ENCODE data around the gene CRABP1.
A peak's percentile ranks its signal among the peaks of the same experiment; 100 is the strongest.

Gene CRABP1

DNA sequence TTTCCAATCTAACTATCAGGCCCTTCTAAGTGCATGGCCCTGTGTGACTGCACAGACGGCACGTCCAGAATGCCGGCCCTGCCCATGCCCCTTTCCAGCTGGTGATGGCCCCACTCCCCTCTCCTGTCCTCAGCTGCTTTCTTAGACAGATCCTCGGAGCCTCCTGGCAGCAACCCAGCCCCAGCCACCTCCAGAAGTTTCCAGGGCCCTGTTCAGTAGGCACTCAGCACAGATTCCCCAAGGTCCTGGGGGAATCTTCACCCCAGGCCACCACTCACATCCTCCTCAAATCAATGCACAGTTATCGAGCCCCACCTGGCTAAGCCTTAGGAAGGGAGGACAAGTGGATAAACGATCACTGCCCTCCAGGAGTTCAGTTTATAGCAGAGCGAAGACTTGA is 1.4 kb upstream of the CRABP1 start:
- H3K4me2 ChIP-seq, result no peak overlapping the region
- H4K20me1 ChIP-seq, result no peaks in the 10 kb centered on the region; a peak in 3 of 22 replicates
- H3K4me3 ChIP-seq, result no peak overlapping the region
- H3K9me3 ChIP-seq (replicated peaks in 1 of 11), result no peaks in the 10 kb centered on the region
- no peak overlapping the region for H3K9ac ChIP-seq
- peaks cover 0 to 10% (median 7%) of the 10 kb centered on the region in 10 experiments; a peak in 11 of 20 replicates for H3K4me1 ChIP-seq
- no peak overlapping the region for H3K27ac ChIP-seq
- no peaks in the 10 kb centered on the region for H3K36me3 ChIP-seq
- no peak for TF ChIP-seq Cebpa-rat (IDR thresholded peaks at IDR 0.05)
- peaks cover 34 to 51% (median 42%) of the 10 kb centered on the region in 11 experiments for H3K27me3 ChIP-seq

DNA sequence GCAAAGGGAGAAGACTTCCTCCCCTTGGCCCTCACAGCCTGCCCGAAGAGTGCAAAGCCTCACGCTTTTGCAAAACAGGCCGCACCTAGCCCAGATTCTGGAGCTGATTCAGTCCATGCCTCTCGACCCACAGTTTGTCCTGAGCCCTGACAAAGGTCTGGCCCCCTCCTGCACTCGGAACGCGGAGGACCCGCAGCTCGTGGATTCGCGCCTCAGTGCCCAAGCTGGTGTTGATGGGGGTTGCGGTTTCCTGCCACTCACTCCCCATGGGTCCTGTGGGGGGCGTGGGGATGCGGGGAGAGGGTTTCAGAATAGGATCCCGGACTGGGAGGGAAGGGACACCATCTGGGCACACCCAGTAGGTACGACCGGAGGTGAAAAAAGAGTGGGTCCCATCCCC is 594 bp upstream of the CRABP1 start:
- Histone ChIP-seq H3K9me3 (replicated peaks in 1 of 11) (no peaks in the 10 kb centered on the region), H3K4me1 (peaks cover 0 to 10% (median 7%) of the 10 kb centered on the region in 10 experiments; a peak in 11 of 20 replicates), H3K27me3 (peaks cover 34 to 51% (median 42%) of the 10 kb centered on the region in 11 experiments), H3K4me3 (no peak overlapping the region), H3K9ac (no peak overlapping the region), H4K20me1 (no peaks in the 10 kb centered on the region; a peak in 3 of 22 replicates), H3K4me2 (peak overlapping the region in 8 of 11 experiments; percentile 29 to 60 (median 49); a peak in 14 of 22 replicates), H3K27ac (no peak overlapping the region), H3K36me3 (no peaks in the 10 kb centered on the region)
- TF ChIP-seq Cebpa-rat (IDR thresholded peaks at IDR 0.05), result no peak

DNA sequence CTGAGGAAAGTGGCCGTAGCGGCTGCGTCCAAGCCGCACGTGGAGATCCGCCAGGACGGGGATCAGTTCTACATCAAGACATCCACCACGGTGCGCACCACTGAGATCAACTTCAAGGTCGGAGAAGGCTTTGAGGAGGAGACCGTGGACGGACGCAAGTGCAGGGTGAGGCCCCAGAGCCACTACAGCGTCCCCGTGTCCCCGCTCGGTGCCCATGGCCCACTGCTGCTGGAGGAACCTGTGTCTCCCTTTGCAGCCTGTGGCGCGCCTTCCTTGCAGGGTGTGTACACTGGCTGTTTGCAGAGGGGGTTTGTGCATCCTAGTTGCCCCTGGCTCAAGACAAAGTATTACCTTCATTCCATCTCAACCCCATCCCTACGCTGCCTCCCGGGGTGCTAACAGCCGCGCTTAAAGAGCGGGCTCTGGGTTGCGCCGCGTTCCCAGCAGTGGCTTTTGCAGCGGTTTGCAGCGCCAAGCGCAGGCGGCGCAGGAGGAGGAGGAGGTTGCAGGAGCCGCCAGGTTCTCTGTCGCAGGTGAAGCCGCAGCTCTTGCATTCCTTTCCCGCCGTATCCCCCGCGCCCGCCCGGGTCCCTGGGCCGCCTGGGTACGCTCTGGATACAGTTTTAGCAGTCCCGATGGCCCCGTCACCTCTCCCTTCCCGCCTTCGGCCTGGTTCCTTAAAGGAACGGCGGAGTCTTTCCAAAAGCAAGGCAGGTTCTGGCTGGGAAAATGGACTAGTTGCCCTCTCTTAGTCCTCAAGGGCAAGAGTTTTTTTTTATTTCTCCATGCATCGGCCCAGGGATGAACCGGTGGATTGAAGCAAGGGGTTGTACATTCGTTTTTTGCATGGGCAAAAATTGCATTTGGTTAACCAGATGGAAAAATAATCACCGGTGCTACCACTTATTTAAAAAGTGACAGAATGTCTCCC is 1.2 kb downstream of the CRABP1 start:
- H3K4me1 ChIP-seq, result peaks cover 0 to 10% (median 7%) of the 10 kb centered on the region in 10 experiments; a peak in 11 of 20 replicates
- no peaks in the 10 kb centered on the region for H3K36me3 ChIP-seq
- no peak overlapping the region for H3K9ac ChIP-seq
- H4K20me1 ChIP-seq, result no peaks in the 10 kb centered on the region; a peak in 3 of 22 replicates
- no peak overlapping the region for H3K4me2 ChIP-seq
- H3K9me3 ChIP-seq (replicated peaks in 1 of 11), result no peaks in the 10 kb centered on the region
- H3K4me3 ChIP-seq, result no peak overlapping the region
- H3K27ac ChIP-seq, result no peak overlapping the region
- TF ChIP-seq Cebpa-rat (IDR thresholded peaks at IDR 0.05), result no peak
- peaks cover 34 to 51% (median 42%) of the 10 kb centered on the region in 11 experiments for H3K27me3 ChIP-seq

DNA sequence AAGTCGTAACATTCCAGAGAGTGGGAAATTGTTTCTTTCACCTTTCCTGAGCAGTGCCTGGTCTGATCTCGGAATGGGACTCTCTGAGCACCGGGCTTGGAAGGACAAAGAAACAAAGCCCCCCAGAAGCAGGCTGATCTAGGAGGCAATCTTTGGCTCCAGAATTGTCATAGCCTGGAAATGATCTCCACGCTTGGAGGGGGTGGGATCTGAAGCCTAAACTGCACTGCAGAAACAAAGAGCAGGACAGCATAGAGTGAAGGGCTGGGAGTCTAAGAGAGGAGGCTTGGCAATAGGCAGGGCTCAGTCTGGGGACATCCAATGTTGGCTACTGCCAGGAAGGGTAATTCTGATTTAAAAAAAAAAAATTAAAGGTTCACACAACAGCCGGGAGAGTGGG is 1.9 kb downstream of the CRABP1 start:
- Histone ChIP-seq H3K4me3 (no peak overlapping the region), H3K36me3 (no peaks in the 10 kb centered on the region), H3K4me1 (peaks cover 0 to 10% (median 7%) of the 10 kb centered on the region in 10 experiments; a peak in 11 of 20 replicates), H3K4me2 (no peak overlapping the region), H3K27me3 (peaks cover 34 to 51% (median 42%) of the 10 kb centered on the region in 11 experiments), H3K27ac (no peak overlapping the region), H3K9ac (no peak overlapping the region), H3K9me3 (replicated peaks in 1 of 11) (no peaks in the 10 kb centered on the region), H4K20me1 (no peaks in the 10 kb centered on the region; a peak in 3 of 22 replicates)
- TF ChIP-seq Cebpa-rat (IDR thresholded peaks at IDR 0.05), result no peak

DNA sequence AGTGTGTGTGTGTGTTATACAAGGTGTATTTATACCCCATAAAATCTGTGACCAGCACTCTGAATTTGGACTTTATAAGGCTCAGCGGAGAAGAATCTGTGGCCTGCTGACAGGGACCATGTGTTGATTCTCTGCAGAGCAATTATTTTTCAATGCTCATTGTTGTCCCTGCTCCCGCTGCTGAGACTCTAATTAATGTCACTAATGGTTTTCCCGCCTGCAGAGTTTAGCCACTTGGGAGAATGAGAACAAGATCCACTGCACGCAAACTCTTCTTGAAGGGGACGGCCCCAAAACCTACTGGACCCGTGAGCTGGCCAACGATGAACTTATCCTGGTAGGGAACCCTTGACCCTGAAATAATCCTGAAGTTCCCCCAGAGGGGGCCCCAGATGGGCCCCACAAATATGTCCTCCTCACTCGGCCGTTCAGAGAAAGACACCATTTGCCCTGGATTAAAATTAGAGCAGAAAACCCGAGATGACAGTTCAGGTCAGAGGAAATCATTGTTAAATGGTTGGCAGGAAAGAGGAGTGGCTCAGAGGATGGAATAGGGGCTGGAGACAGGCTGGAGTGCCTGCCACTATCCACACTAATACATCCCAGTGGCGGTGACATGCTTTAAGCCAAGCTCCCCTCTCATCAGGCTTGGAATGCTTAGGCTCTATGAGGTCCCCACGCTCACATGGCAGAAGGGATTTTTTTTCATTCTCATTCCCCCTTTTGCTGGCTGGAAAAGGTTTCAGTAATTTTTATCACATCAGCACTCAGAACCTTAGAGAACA is 3.3 kb downstream of the CRABP1 start:
- Histone ChIP-seq H3K4me2 (no peak overlapping the region), H4K20me1 (no peaks in the 10 kb centered on the region; a peak in 3 of 22 replicates), H3K9me3 (replicated peaks in 1 of 11) (no peaks in the 10 kb centered on the region), H3K9ac (no peak overlapping the region), H3K27ac (no peak overlapping the region), H3K4me3 (no peak overlapping the region), H3K27me3 (peaks cover 34 to 46% (median 42%) of the 10 kb centered on the region in 11 experiments), H3K36me3 (no peaks in the 10 kb centered on the region), H3K4me1 (peaks cover 0 to 10% (median 7%) of the 10 kb centered on the region in 10 experiments; a peak in 11 of 20 replicates)
- no peak for TF ChIP-seq Cebpa-rat (IDR thresholded peaks at IDR 0.05)

DNA sequence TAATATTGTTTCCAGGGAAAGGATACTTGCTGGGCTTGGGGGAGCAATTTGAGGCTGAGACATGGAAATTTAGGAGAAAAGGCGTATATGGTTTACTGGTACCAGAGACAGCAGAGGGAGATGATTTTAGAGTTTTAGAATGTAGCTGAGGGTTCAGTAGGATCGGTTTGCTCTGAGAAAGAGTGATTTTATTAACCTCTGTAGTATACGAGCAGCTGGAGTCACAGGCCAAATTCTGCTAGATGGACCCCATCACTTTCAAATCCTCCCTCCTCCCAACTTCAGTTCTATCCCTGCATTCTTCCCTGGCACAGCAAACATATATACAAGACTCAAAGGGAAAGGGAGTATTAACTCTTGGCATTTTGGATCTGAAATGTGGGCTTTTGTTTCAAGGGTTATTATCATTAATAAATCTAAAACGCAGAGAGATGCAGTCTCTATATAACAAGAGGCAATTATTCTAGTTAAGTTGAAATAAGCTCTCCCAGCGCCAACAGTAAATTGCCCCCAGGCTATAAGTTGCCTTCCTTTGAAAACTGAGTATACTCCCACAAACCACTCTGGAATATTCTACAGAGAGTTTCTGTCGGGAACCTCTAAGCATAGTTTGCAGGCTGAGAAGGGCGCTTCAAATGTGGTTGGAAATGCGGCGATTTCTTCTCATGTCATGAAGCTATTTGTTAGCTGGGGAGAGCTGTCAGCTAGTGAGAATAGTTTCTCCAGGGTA is 5.4 kb downstream of the CRABP1 start:
- Histone ChIP-seq H3K27me3 (peaks cover 18 to 25% (median 21%) of the 10 kb centered on the region in 11 experiments), H3K27ac (no peak overlapping the region)
- TF ChIP-seq Cebpa-rat (IDR thresholded peaks at IDR 0.05), result no peak

DNA sequence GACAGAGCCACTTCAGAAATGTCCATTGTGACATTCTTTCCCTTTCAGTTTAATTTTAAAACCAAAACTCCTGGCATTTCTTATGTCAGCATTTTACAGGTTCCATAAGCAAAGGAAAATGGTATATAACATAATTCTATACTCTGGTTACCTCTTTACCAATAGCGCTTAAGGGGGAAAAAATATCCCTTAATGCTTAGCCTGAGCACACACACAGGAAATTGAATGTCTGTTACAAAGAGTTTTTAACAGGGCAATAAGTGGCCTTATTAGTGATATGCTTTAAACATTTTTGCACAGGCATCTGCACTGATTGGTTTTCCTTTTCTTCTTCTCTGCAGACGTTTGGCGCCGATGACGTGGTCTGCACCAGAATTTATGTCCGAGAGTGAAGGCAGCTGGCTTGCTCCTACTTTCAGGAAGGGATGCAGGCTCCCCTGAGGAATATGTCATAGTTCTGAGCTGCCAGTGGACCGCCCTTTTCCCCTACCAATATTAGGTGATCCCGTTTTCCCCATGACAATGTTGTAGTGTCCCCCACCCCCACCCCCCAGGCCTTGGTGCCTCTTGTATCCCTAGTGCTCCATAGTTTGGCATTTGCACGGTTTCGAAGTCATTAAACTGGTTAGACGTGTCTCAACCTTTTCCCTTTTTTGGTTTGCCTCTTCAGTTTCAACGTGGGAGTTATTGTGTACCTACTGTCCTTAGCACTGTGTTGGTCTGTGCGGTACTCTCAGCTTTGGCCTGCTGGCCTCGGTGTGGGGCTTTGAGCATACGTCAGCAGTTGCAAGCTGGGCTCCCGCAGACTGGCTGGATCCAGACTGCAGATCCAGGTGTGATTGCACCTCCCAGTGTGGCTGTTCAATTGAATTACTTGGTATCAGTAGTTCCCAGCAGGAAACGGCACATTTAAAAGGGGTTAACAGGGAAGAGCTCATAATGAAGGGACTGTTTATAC is 7.7 kb downstream of the CRABP1 start:
- H3K4me3 ChIP-seq, result no peak overlapping the region
- no peaks in the 10 kb centered on the region for H4K20me1 ChIP-seq
- no peak overlapping the region for H3K4me2 ChIP-seq
- H3K9ac ChIP-seq, result no peak overlapping the region
- TF ChIP-seq Cebpa-rat (IDR thresholded peaks at IDR 0.05), result no peak
- H3K9me3 ChIP-seq (replicated peaks in 1 of 11), result no peaks in the 10 kb centered on the region; a peak in 1 of 22 replicates
- H3K27ac ChIP-seq, result no peak overlapping the region
- H3K4me1 ChIP-seq, result no peaks in the 10 kb centered on the region
- H3K36me3 ChIP-seq, result no peaks in the 10 kb centered on the region
- peaks cover 0 to 2% (median 0%) of the 10 kb centered on the region in 11 experiments; a peak in 4 of 22 replicates for H3K27me3 ChIP-seq

More for the DNA sequence above, 5.4 kb downstream of the CRABP1 start:
- Histone ChIP-seq H3K4me2 (no peak overlapping the region), H3K4me3 (no peak overlapping the region), H3K36me3 (no peaks in the 10 kb centered on the region), H3K4me1 (no peaks in the 10 kb centered on the region), H3K9me3 (replicated peaks in 1 of 11) (no peaks in the 10 kb centered on the region), H4K20me1 (no peaks in the 10 kb centered on the region; a peak in 3 of 22 replicates), H3K9ac (no peak overlapping the region)

DNA sequence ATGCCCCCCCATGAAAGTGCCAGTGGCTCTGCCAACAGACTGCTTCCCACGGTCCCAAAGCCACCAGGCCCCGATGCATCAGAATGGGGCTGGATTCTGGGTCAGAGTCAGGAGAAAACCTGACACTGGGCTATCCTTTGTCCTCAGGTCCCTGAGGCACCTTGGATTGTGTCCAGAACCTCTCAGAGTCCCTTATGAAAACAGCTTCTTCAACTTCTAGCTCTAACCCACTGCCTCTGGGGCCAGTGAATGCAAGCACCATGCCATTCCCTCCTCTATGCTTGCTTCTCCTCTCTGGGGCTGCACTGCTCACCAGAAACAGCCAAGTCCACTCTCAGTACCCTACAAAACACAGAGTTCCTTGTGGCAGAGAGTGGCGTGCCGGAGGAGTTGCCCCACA is 9.9 kb downstream of the CRABP1 start:
- Histone ChIP-seq H3K27me3 (no peaks in the 10 kb centered on the region), H3K36me3 (no peaks in the 10 kb centered on the region), H4K20me1 (no peaks in the 10 kb centered on the region), H3K4me1 (no peaks in the 10 kb centered on the region), H3K27ac (no peak overlapping the region), H3K9me3 (replicated peaks in 1 of 11) (no peaks in the 10 kb centered on the region; a peak in 1 of 22 replicates), H3K4me2 (no peak overlapping the region), H3K4me3 (no peak overlapping the region), H3K9ac (no peak overlapping the region)
- TF ChIP-seq Cebpa-rat (IDR thresholded peaks at IDR 0.05), result no peak

Measured in BLaER1 treated with 17β-estradiol and CSF1 and Interleukin-3, amounts not matched to agents 10 nM and 100 nM (cell line).